ENCODE measurements around the gene CTIF.

CTIF gene

GRCh38 chr18:48696218-48696617 is 157.4 kb downstream of the CTIF start:
- H3K9ac ChIP-seq, result no peak overlapping the region
- no peak overlapping the region for H3K4me3 ChIP-seq (ENCODE audit: low read depth, low read length)
- H3K36me3 ChIP-seq (ENCODE audit: control insufficient read depth, insufficient read depth, low read length), result no peaks in the 10 kb centered on the region
- TF ChIP-seq CTCF (IDR thresholded peaks at IDR 0.05), result no peak
- peaks cover 6% of the 10 kb centered on the region for H3K79me2 ChIP-seq
- H3K9me3 ChIP-seq (ENCODE audit: control insufficient read depth, low read length), result no peaks in the 10 kb centered on the region
- H2AFZ ChIP-seq, result no peak overlapping the region
- H3K27ac ChIP-seq, result no peak overlapping the region
- H3K4me1 ChIP-seq, result no peaks in the 10 kb centered on the region
- H3K27me3 ChIP-seq (ENCODE audit: control insufficient read depth, insufficient read depth, low read length), result no peaks in the 10 kb centered on the region
- H3K4me2 ChIP-seq (ENCODE audit: low read length), result no peak overlapping the region

GRCh38 chr18:48697441-48697840 is 158.6 kb downstream of the CTIF start:
- Histone ChIP-seq H3K4me1 (no peaks in the 10 kb centered on the region), H2AFZ (no peak overlapping the region), H3K4me3 (ENCODE audit: low read depth, low read length) (no peak overlapping the region), H3K79me2 (peaks cover 4% of the 10 kb centered on the region), H3K36me3 (ENCODE audit: control insufficient read depth, insufficient read depth, low read length) (no peaks in the 10 kb centered on the region), H3K27ac (no peak overlapping the region), H3K9me3 (ENCODE audit: control insufficient read depth, low read length) (no peaks in the 10 kb centered on the region), H3K9ac (no peak overlapping the region), H3K27me3 (ENCODE audit: control insufficient read depth, insufficient read depth, low read length) (no peaks in the 10 kb centered on the region), H3K4me2 (ENCODE audit: low read length) (no peak overlapping the region)
- TF ChIP-seq CTCF (IDR thresholded peaks at IDR 0.05), result no peak

- Histone ChIP-seq H3K36me3 (ENCODE audit: control insufficient read depth, insufficient read depth, low read length) (no peaks in the 10 kb centered on the region), H3K9me3 (ENCODE audit: control insufficient read depth, low read length) (no peaks in the 10 kb centered on the region), H3K27ac (no peak overlapping the region), H2AFZ (no peak overlapping the region), H3K9ac (no peak overlapping the region), H3K4me2 (ENCODE audit: low read length) (no peak overlapping the region), H3K79me2 (peaks cover 4% of the 10 kb centered on the region), H3K27me3 (ENCODE audit: control insufficient read depth, insufficient read depth, low read length) (no peaks in the 10 kb centered on the region), H3K4me1 (no peaks in the 10 kb centered on the region), H3K4me3 (ENCODE audit: low read depth, low read length) (no peak overlapping the region)
- TF ChIP-seq CTCF (IDR thresholded peaks at IDR 0.05), result no peak
Measured at GRCh38 chr18:48698707-48699106, 159.9 kb downstream of the CTIF start.

GRCh38 chr18:48699761-48700160 is 160.9 kb downstream of the CTIF start:
- H3K27ac ChIP-seq, result no peak overlapping the region
- H3K36me3 ChIP-seq (ENCODE audit: control insufficient read depth, insufficient read depth, low read length), result no peaks in the 10 kb centered on the region
- no peak overlapping the region for H2AFZ ChIP-seq
- no peaks in the 10 kb centered on the region for H3K27me3 ChIP-seq (ENCODE audit: control insufficient read depth, insufficient read depth, low read length)
- H3K4me3 ChIP-seq (ENCODE audit: low read depth, low read length), result no peak overlapping the region
- no peak for TF ChIP-seq CTCF (IDR thresholded peaks at IDR 0.05)
- H3K9me3 ChIP-seq (ENCODE audit: control insufficient read depth, low read length), result no peaks in the 10 kb centered on the region
- no peak overlapping the region for H3K4me2 ChIP-seq (ENCODE audit: low read length)
- no peaks in the 10 kb centered on the region for H3K4me1 ChIP-seq
- no peak overlapping the region for H3K9ac ChIP-seq
- H3K79me2 ChIP-seq, result peaks cover 4% of the 10 kb centered on the region

- TF ChIP-seq CTCF (IDR thresholded peaks at IDR 0.05), result no peak
- H3K27ac ChIP-seq, result no peak overlapping the region
- H3K4me1 ChIP-seq, result no peaks in the 10 kb centered on the region
- no peaks in the 10 kb centered on the region for H3K36me3 ChIP-seq (ENCODE audit: control insufficient read depth, insufficient read depth, low read length)
- H3K4me2 ChIP-seq (ENCODE audit: low read length), result no peak overlapping the region
- no peaks in the 10 kb centered on the region for H3K27me3 ChIP-seq (ENCODE audit: control insufficient read depth, insufficient read depth, low read length)
- H3K79me2 ChIP-seq, result peaks cover 4% of the 10 kb centered on the region
- H3K4me3 ChIP-seq (ENCODE audit: low read depth, low read length), result no peak overlapping the region
- H2AFZ ChIP-seq, result no peak overlapping the region
- H3K9me3 ChIP-seq (ENCODE audit: control insufficient read depth, low read length), result no peaks in the 10 kb centered on the region
- H3K9ac ChIP-seq, result no peak overlapping the region
Measured at GRCh38 chr18:48700446-48700845, 161.6 kb downstream of the CTIF start.
